ENCODE data around the gene ADGRL2.

DNA sequence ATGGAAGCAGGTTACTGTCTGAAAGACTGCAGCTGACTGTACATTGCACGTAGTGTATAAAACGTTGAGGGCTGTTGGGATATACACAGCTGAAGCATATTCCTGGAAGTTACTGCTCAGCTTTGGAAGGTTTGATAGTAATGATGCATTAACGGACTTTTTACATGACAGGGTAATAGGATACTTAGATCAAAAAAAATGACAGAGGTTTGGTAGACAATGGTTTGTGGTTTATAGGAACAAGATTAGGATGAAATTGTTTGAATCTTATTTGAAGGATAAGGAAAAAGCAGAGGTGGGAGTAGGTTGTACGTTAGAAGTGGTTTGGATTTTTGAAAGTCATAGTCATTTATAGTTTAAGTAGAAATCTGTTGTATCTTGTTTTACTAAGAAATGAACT, 33.0 kb downstream of the ADGRL2 start:
- no peak for TF ChIP-seq EZH2 (IDR thresholded peaks at IDR 0.05)
- TF ChIP-seq, protein P1, sequence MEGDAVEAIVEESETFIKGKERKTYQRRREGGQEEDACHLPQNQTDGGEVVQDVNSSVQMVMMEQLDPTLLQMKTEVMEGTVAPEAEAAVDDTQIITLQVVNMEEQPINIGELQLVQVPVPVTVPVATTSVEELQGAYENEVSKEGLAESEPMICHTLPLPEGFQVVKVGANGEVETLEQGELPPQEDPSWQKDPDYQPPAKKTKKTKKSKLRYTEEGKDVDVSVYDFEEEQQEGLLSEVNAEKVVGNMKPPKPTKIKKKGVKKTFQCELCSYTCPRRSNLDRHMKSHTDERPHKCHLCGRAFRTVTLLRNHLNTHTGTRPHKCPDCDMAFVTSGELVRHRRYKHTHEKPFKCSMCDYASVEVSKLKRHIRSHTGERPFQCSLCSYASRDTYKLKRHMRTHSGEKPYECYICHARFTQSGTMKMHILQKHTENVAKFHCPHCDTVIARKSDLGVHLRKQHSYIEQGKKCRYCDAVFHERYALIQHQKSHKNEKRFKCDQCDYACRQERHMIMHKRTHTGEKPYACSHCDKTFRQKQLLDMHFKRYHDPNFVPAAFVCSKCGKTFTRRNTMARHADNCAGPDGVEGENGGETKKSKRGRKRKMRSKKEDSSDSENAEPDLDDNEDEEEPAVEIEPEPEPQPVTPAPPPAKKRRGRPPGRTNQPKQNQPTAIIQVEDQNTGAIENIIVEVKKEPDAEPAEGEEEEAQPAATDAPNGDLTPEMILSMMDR (IDR thresholded peaks at IDR 0.05 in 2 of 3, conservative IDR thresholded peaks at IDR 0.05 in 1 of 3; ENCODE audit: borderline replicate concordance in 1 of 3, insufficient read depth in 1 of 3, low read depth in 2 of 3, low read length in 2 of 3), result no peak
- no peak for TF ChIP-seq YY1 (IDR thresholded peaks at IDR 0.05; ENCODE audit: extremely low read depth, insufficient replicate concordance, low read depth, low read length)
- no peak for TF ChIP-seq POLR2AphosphoS5 (IDR thresholded peaks at IDR 0.05; ENCODE audit: low read depth, low read length)
